ENCODE measurements around the gene ALKBH6.
"Not testable (repeated sequence)": the region's sequence is repeated elsewhere in the genome, so short reads cannot be mapped to it uniquely, and the experiment has no call there.

The ALKBH6 gene

GRCh38 chr19:36014012-36014924 lies at the start of gene ALKBH6:
TSS of gene ALKBH6 (minus strand) at chr19:36014213. CDS start at chr19:36013397, 816 bp downstream.
- DNase-seq = peak; percentile 100

GRCh38 chr19:36061367-36061766 lies 47.4 kb upstream of the ALKBH6 start:
- DNase-seq = no peak

- DNase-seq = no peak
Observed at GRCh38 chr19:36060430-36060829, 46.4 kb upstream of the ALKBH6 start.

- DNase-seq = no peak
Observed at GRCh38 chr19:36059180-36059910, 45.3 kb upstream of the ALKBH6 start.

- no peak for DNase-seq
Observed at GRCh38 chr19:36058481-36059179, 44.6 kb upstream of the ALKBH6 start.

- DNase-seq = peak; percentile 94
Observed at GRCh38 chr19:36054733-36055686, 41.0 kb upstream of the ALKBH6 start, which contains the start of gene WDR62. TSS of gene WDR62 (plus strand) at chr19:36054897. CDS start at chr19:36054972, 75 bp downstream.

GRCh38 chr19:36054119-36054732 lies 40.2 kb upstream of the ALKBH6 start, which contains the start of gene THAP8:
TSS of gene THAP8 (minus strand) at chr19:36054285. CDS start at chr19:36054217, 68 bp downstream.
- DNase-seq = peak; percentile 100

- no peak for DNase-seq
Observed at GRCh38 chr19:36051637-36052036, 37.6 kb upstream of the ALKBH6 start.

GRCh38 chr19:36051236-36051635 lies 37.2 kb upstream of the ALKBH6 start:
- DNase-seq = no peak

- DNase-seq = no peak
Observed at GRCh38 chr19:36049080-36049698, 35.2 kb upstream of the ALKBH6 start.

GRCh38 chr19:36047835-36048234 lies 33.8 kb upstream of the ALKBH6 start:
- DNase-seq = no peak

- no peak for DNase-seq
Observed at GRCh38 chr19:36046443-36047050, 32.5 kb upstream of the ALKBH6 start.

- DNase-seq = no peak
Observed at GRCh38 chr19:36043952-36044351, 29.9 kb upstream of the ALKBH6 start.

GRCh38 chr19:36041831-36042230 lies 27.8 kb upstream of the ALKBH6 start:
- no peak for DNase-seq

GRCh38 chr19:36041092-36041491 lies 27.1 kb upstream of the ALKBH6 start:
- not testable (repeated sequence) for DNase-seq

- no peak for DNase-seq
Observed at GRCh38 chr19:36040495-36040894, 26.5 kb upstream of the ALKBH6 start.

- DNase-seq = no peak
Observed at GRCh38 chr19:36032251-36033104, 18.5 kb upstream of the ALKBH6 start, which contains the start of gene CLIP3. TSS of gene CLIP3 (minus strand) at chr19:36032873. CDS start at chr19:36032357, 516 bp downstream.

- DNase-seq = no peak
Observed at GRCh38 chr19:36031308-36031707, 17.3 kb upstream of the ALKBH6 start.
